Neural crest cell (in vitro differentiated cells): Measurements from ENCODE around the gene CCDC85A. TPM values are rescaled to one million over a fixed set of nuclear protein-coding genes. Genes with fewer than 3 reads are reported as not detected.

Experiments used
- DNase-seq: peaks from one replicate; pipeline ENCODE4 v3.0.0; 2021; ENCODE audit warnings: low read depth, mixed read lengths, low spot score
- H3K27ac Mint-ChIP-seq: one replicate; pipeline ENCODE4 v1.8.0; 2021; ENCODE audit warnings: mild to moderate bottlenecking, mixed read lengths; ENCODE audit not compliant: unreplicated experiment
- H3K27me3 Mint-ChIP-seq: 2 replicates; pipeline ENCODE4 v1.8.0; 2021; ENCODE audit warnings: low read depth, mild to moderate bottlenecking, mixed read lengths
- H3K36me3 Mint-ChIP-seq: 2 replicates; pipeline ENCODE4 v1.8.0; 2021; ENCODE audit warnings: low read depth, mild to moderate bottlenecking, mixed read lengths
- H3K4me1 Mint-ChIP-seq: 2 replicates; pipeline ENCODE4 v1.8.0; 2021; ENCODE audit warnings: mixed read lengths
- H3K4me3 Mint-ChIP-seq: one replicate; pipeline ENCODE4 v1.8.0; 2021; ENCODE audit warnings: mild to moderate bottlenecking, mixed read lengths
- H3K9me3 Mint-ChIP-seq: 2 replicates; pipeline ENCODE4 v1.8.0; 2021; ENCODE audit warnings: mixed read lengths
- CTCF ChIP-seq: fragments of 200-600 bp; sonication (generic); conservative IDR thresholded peaks from 2 replicates; pipeline ENCODE4 v1.5.0; 2021; ENCODE audit warnings: antibody characterized with exemption, mild to moderate bottlenecking
- total RNA-seq: library from RNA; stranded (reverse); gene quantifications from 2 replicates; pipeline ENCODE4 v1.2.1, GENCODE V29; 2021

Gene CCDC85A
- total RNA-seq, 1 donor from 2014 or later, result 0.19 TPM

DNA sequence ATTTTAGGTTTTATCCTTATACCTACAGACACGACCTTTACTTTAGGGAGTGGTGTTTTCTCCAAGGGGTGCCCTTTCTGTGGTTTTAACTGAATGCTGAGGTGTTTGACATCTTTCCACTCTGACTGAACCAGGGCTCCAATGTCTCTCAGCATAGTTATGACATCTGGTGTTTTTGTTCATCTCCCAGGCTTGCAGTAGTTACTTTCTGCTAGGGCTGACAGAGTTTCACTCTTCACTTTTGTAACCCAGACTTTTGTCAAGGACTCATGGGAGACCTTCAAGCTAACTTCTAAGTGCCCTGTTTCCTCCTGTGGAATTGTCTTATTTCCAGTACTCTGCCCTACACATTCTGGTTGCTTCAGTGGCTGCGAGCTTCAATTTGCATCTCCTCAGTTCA, 103.1 kb downstream of the CCDC85A start:
- no peak overlapping the region for H3K27ac Mint-ChIP-seq

DNA sequence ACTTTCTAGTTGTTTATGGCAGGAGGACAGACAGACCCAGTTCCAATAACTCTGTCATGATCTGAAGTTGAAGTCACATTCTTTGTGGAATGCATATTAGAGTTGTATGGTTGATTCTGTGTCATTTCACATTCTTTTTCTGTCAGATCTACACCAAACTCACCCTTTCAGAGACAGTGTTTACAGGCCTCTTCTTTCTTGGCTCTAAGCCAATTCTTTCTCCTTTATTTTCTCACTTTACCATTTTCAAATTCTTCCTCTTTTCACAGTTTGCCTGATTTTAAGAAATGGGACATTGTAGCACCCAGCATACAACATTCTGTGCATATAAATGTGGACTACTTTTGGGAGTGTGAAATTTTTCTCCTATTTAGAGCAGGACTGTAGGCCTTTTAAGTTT, 103.7 kb downstream of the CCDC85A start:
- Mint-ChIP-seq H3K9me3 (peaks cover 5% of the 10 kb centered on the region), H3K36me3 (no peaks in the 10 kb centered on the region), H3K4me1 (peaks cover 4% of the 10 kb centered on the region), H3K27me3 (no peaks in the 10 kb centered on the region), H3K4me3 (no peak overlapping the region), H3K27ac (no peak overlapping the region)
- no peak for DNase-seq
- no peak for TF ChIP-seq CTCF

More for the DNA sequence above, 103.1 kb downstream of the CCDC85A start:
- no peak for DNase-seq
- peaks cover 5% of the 10 kb centered on the region for H3K9me3 Mint-ChIP-seq
- no peak overlapping the region for H3K4me3 Mint-ChIP-seq
- TF ChIP-seq CTCF, result no peak
- H3K36me3 Mint-ChIP-seq, result no peaks in the 10 kb centered on the region
- peaks cover 4% of the 10 kb centered on the region for H3K4me1 Mint-ChIP-seq
- H3K27me3 Mint-ChIP-seq, result no peaks in the 10 kb centered on the region

- Mint-ChIP-seq H3K27me3 (no peaks in the 10 kb centered on the region), H3K4me1 (peaks cover 4% of the 10 kb centered on the region), H3K27ac (no peak overlapping the region), H3K4me3 (no peak overlapping the region), H3K9me3 (peaks cover 5% of the 10 kb centered on the region), H3K36me3 (no peaks in the 10 kb centered on the region)
- DNase-seq, result no peak
- no peak for TF ChIP-seq CTCF
These were observed 104.2 kb downstream of the CCDC85A start for GRCh38 chr2:56287974-56288373.

GRCh38 chr2:56288838-56289580, 105.2 kb downstream of the CCDC85A start:
- no peaks in the 10 kb centered on the region for H3K36me3 Mint-ChIP-seq
- no peaks in the 10 kb centered on the region for H3K27me3 Mint-ChIP-seq
- no peak overlapping the region for H3K27ac Mint-ChIP-seq
- peaks cover 5% of the 10 kb centered on the region for H3K9me3 Mint-ChIP-seq
- TF ChIP-seq CTCF, result no peak
- no peak for DNase-seq
- peaks cover 4% of the 10 kb centered on the region for H3K4me1 Mint-ChIP-seq
- H3K4me3 Mint-ChIP-seq, result no peak overlapping the region

- Mint-ChIP-seq H3K4me1 (peaks cover 4% of the 10 kb centered on the region), H3K9me3 (no peaks in the 10 kb centered on the region), H3K4me3 (no peak overlapping the region), H3K27ac (no peak overlapping the region), H3K27me3 (peaks cover 2% of the 10 kb centered on the region), H3K36me3 (no peaks in the 10 kb centered on the region)
- TF ChIP-seq CTCF, result no peak
- DNase-seq, result no peak
These were observed 107.9 kb downstream of the CCDC85A start for GRCh38 chr2:56291711-56292110.
